SU-DHL-6 (cell line): Measurements from ENCODE around the gene KRT84.

Experiments
- CTCF ChIP-seq: fragments of 200-600 bp; sonication (generic); IDR thresholded peaks from one replicate; pipeline ENCODE4 v1.5.1; 2017; ENCODE audit warnings: antibody characterized with exemption, mild to moderate bottlenecking, low read length, moderate library complexity; ENCODE audit not compliant: insufficient read depth, poor library complexity, severe bottlenecking
- EZH2phosphoT487 ChIP-seq: fragments of 200-600 bp; sonication (generic), shearing (Covaris generic); conservative IDR thresholded peaks from 2 replicates; pipeline ENCODE4 v1.6.1; 2018; ENCODE audit warnings: mild to moderate bottlenecking, antibody characterized with exemption, low read length, moderate library complexity, mixed read lengths

DNA sequence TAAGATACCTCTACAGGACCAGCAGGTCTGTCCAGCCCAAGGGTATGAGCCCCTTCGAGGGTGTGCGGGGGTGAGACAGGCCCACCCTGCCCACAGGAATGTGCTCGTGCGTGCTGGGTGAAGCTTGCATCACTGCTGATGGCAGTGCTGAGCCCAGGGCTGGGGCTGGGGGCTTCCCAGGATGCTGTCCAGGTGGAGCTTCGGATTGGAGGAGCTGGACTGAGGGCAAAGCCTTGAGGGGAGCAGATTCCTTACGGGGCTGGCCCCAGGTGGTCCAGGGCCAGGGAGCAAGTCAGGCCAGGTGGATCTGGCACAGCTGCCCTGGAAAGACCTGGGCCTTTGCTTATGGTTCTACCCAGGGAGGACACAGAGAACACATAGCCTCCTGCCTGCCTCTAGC is 15.6 kb downstream of the KRT84 start:
- TF ChIP-seq CTCF, result no peak
- no peak for TF ChIP-seq EZH2phosphoT487
